Measurements from ENCODE around the gene GPR135.

GPR135 gene

DNA sequence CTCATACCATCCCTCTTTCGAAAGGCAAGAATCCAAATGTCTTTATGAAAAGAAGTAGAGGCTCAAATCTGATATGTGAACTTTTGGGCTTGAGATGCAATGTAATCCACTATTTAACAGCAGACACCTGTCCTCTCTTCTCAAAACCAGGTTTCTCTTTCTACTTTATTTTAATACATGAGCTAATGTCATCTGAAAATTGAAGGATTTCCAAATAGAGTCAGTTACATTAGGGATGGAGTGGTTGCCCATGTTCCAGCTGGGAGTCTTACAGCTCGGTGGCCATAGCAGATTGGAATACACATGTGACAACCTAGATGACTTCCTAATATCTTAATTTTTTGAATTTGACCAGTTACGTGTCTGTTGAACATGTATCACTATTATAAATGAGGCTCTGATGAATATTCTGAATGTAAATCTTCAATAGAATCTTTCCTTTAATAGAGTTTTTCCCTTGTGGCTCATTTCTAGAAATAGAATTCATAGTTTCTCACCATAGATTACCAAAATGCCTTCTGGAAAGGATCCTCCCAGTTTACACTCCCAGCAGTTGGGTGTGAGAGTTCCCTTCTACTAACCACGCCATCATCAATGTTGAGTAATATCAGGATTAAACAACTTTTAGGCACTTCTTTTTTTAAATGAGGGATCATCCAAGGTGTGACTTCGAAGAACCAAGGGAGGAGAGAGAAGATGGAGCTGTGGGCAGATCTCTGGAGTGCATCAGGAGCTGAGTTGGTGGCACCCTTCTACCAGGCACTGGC, 49.2 kb downstream of the GPR135 start:
- no peak overlapping the region for H3K4me3 ChIP-seq (ENCODE audit: low read depth, low read length)
- TF ChIP-seq, protein P1, sequence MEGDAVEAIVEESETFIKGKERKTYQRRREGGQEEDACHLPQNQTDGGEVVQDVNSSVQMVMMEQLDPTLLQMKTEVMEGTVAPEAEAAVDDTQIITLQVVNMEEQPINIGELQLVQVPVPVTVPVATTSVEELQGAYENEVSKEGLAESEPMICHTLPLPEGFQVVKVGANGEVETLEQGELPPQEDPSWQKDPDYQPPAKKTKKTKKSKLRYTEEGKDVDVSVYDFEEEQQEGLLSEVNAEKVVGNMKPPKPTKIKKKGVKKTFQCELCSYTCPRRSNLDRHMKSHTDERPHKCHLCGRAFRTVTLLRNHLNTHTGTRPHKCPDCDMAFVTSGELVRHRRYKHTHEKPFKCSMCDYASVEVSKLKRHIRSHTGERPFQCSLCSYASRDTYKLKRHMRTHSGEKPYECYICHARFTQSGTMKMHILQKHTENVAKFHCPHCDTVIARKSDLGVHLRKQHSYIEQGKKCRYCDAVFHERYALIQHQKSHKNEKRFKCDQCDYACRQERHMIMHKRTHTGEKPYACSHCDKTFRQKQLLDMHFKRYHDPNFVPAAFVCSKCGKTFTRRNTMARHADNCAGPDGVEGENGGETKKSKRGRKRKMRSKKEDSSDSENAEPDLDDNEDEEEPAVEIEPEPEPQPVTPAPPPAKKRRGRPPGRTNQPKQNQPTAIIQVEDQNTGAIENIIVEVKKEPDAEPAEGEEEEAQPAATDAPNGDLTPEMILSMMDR (conservative IDR thresholded peaks at IDR 0.05; ENCODE audit: low read depth, low read length), result no peak
- DNase-seq (ENCODE audit: low read depth), result no peak
